Stimulated activated CD8-positive, alpha-beta memory T cell treated with anti-CD3 and anti-CD28 coated beads, Interleukin-7, amount 100 ng/mL, for 24 hours (primary cell): ENCODE results near the gene TEX48.

Experiments
- DNase-seq: peaks from one replicate; pipeline ENCODE4 v3.0.0-alpha.2; 2020; ENCODE audit warnings: low read depth

The TEX48 gene

GRCh38 chr9:114693248-114693855 is 11.4 kb upstream of the TEX48 start:
- no peak for DNase-seq

GRCh38 chr9:114691956-114692295 is 9.9 kb upstream of the TEX48 start:
- DNase-seq: no peak

- no peak for DNase-seq
Observed at GRCh38 chr9:114691046-114691955, 9.3 kb upstream of the TEX48 start.

- no peak for DNase-seq
Observed at GRCh38 chr9:114690308-114690707, 8.3 kb upstream of the TEX48 start.

GRCh38 chr9:114689813-114690212 is 7.8 kb upstream of the TEX48 start:
- no peak for DNase-seq

- no peak for DNase-seq
Observed at GRCh38 chr9:114688909-114689610, 7.1 kb upstream of the TEX48 start.

GRCh38 chr9:114688379-114688778 is 6.4 kb upstream of the TEX48 start:
- no peak for DNase-seq

- no peak for DNase-seq
Observed at GRCh38 chr9:114687034-114687433, 5.0 kb upstream of the TEX48 start.

- no peak for DNase-seq
Observed at GRCh38 chr9:114685951-114686350, 4.0 kb upstream of the TEX48 start.

- no peak for DNase-seq
Observed at GRCh38 chr9:114684036-114684435, 2.0 kb upstream of the TEX48 start.

GRCh38 chr9:114682846-114683245 is 854 bp upstream of the TEX48 start:
- no peak for DNase-seq

- no peak for DNase-seq
Observed at GRCh38 chr9:114680259-114681001, 1.6 kb downstream of the TEX48 start.

- DNase-seq: no peak
Observed at GRCh38 chr9:114678795-114679194, 3.2 kb downstream of the TEX48 start.

- DNase-seq: no peak
Observed at GRCh38 chr9:114678130-114678529, 3.9 kb downstream of the TEX48 start.

GRCh38 chr9:114677418-114677817 is 4.6 kb downstream of the TEX48 start:
- no peak for DNase-seq

- DNase-seq: no peak
Observed at GRCh38 chr9:114676901-114677300, 5.1 kb downstream of the TEX48 start.

GRCh38 chr9:114674798-114675540 is 7.0 kb downstream of the TEX48 start:
- DNase-seq: no peak

- no peak for DNase-seq
Observed at GRCh38 chr9:114674076-114674797, 7.8 kb downstream of the TEX48 start.

- DNase-seq: no peak
Observed at GRCh38 chr9:114671605-114672004, 10.4 kb downstream of the TEX48 start.

GRCh38 chr9:114669961-114670360 is 12.0 kb downstream of the TEX48 start:
- DNase-seq: no peak

GRCh38 chr9:114668146-114668545 is 13.8 kb downstream of the TEX48 start:
- no peak for DNase-seq
